CD4-positive, alpha-beta T cell (primary cell): ENCODE measurements around the gene OR52N4. TPM values are rescaled to one million over a fixed set of nuclear protein-coding genes. Genes with fewer than 3 reads are reported as not detected.

Source experiments
- ATAC-seq: fragments of 200-7000 bp; cut with Tn5 transposase; one replicate; pipeline ENCODE4 v1.10.0; 2022; ENCODE audit warnings: mild to moderate bottlenecking; ENCODE audit not compliant: poor library complexity
- CTCF ChIA-PET: fragments of 350-600 bp; sonication (Branson Sonifier 250); formaldehyde crosslinking; loops from one replicate; lab custom pipeline; 2021; ENCODE audit warnings: antibody characterized with exemption, inconsistent platforms; lab: Charles Lee
- POLR2A ChIA-PET: fragments of 350-600 bp; sonication (Branson Sonifier 250); formaldehyde crosslinking; loops from one replicate; lab custom pipeline; 2021; ENCODE audit warnings: antibody characterized with exemption, inconsistent platforms; lab: Charles Lee
- DNase-seq, 14 experiments: peaks; one replicate each; pipeline ENCODE4 v3.0.0-alpha.2; 2013 to 2020; ENCODE audit warnings: mixed read lengths in 2 of 14
- H3K27ac ChIP-seq, 2 donors: one replicate each; pipeline versions ENCODE4 v1.5.1 to v1.7.0; 2013; ENCODE audit warnings: low read length in 2 of 2, low read depth in 1 of 2, mild to moderate bottlenecking in 1 of 2
- H3K27me3 ChIP-seq, 2 experiments: 1 replicate in 1 of 2; 2 replicates in 1 of 2; pipeline versions ENCODE4 v1.6.1 to v1.7.0; 2013; ENCODE audit warnings: low read length in 2 of 2, control low read depth in 1 of 2, mild to moderate bottlenecking in 1 of 2, moderate library complexity in 1 of 2; ENCODE audit not compliant: insufficient read depth in 2 of 2, control insufficient read depth in 1 of 2
- H3K36me3 ChIP-seq: one replicate; pipeline ENCODE4 v1.6.1; 2013; ENCODE audit warnings: low read length, control low read depth; ENCODE audit not compliant: insufficient read depth
- H3K4me1 ChIP-seq: one replicate; pipeline ENCODE4 v1.6.1; 2013; ENCODE audit warnings: low read length, control low read depth; ENCODE audit not compliant: insufficient read depth
- H3K4me3 ChIP-seq: one replicate; pipeline ENCODE4 v1.5.1; 2013; ENCODE audit warnings: mild to moderate bottlenecking, low read length, moderate library complexity
- H3K9me3 ChIP-seq, 2 experiments: 1 replicate in 1 of 2; 2 replicates in 1 of 2; pipeline versions ENCODE4 v1.6.1 to v1.7.0; 2013; ENCODE audit warnings: low read length in 2 of 2, mild to moderate bottlenecking in 2 of 2, control low read depth in 1 of 2, moderate library complexity in 1 of 2; ENCODE audit not compliant: control insufficient read depth in 1 of 2, insufficient read depth in 1 of 2
- H3K27ac Mint-ChIP-seq: one replicate; pipeline ENCODE4 v1.8.0; 2020; ENCODE audit warnings: mixed read lengths
- H3K27me3 Mint-ChIP-seq: one replicate; pipeline ENCODE4 v1.8.0; 2021; ENCODE audit warnings: mixed read lengths
- H3K36me3 Mint-ChIP-seq: one replicate; pipeline ENCODE4 v1.8.0; 2021; ENCODE audit warnings: low read depth, mixed read lengths
- H3K4me1 Mint-ChIP-seq: one replicate; pipeline ENCODE4 v1.8.0; 2021; ENCODE audit warnings: low read depth, mixed read lengths
- H3K4me3 Mint-ChIP-seq: one replicate; pipeline ENCODE4 v1.8.0; 2020; ENCODE audit warnings: mild to moderate bottlenecking, mixed read lengths
- H3K9me3 Mint-ChIP-seq: one replicate; pipeline ENCODE4 v1.8.0; 2020; ENCODE audit warnings: mixed read lengths
- CTCF ChIP-seq: fragments of 200-600 bp; IDR thresholded peaks from one replicate; pipeline ENCODE4 v1.8.0; 2022; ENCODE audit warnings: antibody characterized with exemption, mild to moderate bottlenecking
- intact Hi-C, 2 experiments: fragments of 100-400 bp; cut with DNase I in 1 of 2; cut with micrococcal nuclease in 1 of 2; formaldehyde crosslinking; loops; one replicate each; pipeline versions ENCODE4 v1.15.1 to v1.9.0; 2023 to 2025; cut with DNase I, micrococcal nuclease
- total RNA-seq, 174 experiments: library from RNA in 2 of 174; stranded (reverse) in 2 of 174; gene quantifications; one replicate each; pipeline ENCODE4 v1.2.3 and lab custom pipeline; 2021 to 2026

The OR52N4 gene
- total RNA-seq, 2 experiments from 2014 or later: 0.50 to 0.96 TPM

GRCh38 chr11:5722622-5723021 is 31.4 kb upstream of the OR52N4 start:
- H3K27ac Mint-ChIP-seq: no peak overlapping the region
- ChIA-PET POLR2A (no interaction called here), CTCF (no interaction called here)
- no peak for TF ChIP-seq CTCF
- no peak overlapping the region for H3K27ac ChIP-seq
- intact Hi-C loops: loop anchor here in 1 of 2 experiments (10.0 kb wide), 1 partner anchor 238 kb away; the partner anchor contains the start of gene OR52D1
- H3K4me3 ChIP-seq: no peak overlapping the region
- no peaks in the 10 kb centered on the region for H3K27me3 Mint-ChIP-seq
- peaks cover 13% of the 10 kb centered on the region for H3K36me3 Mint-ChIP-seq
- H3K9me3 ChIP-seq: no peaks in the 10 kb centered on the region
- ATAC-seq: no peak
- no peaks in the 10 kb centered on the region for H3K4me1 ChIP-seq
- H3K4me1 Mint-ChIP-seq: no peaks in the 10 kb centered on the region
- DNase-seq: no peak
- H3K36me3 ChIP-seq: peaks cover 2% of the 10 kb centered on the region
- H3K9me3 Mint-ChIP-seq: no peaks in the 10 kb centered on the region
- no peaks in the 10 kb centered on the region for H3K27me3 ChIP-seq
- H3K4me3 Mint-ChIP-seq: no peak overlapping the region

GRCh38 chr11:5726351-5726750 is 27.7 kb upstream of the OR52N4 start:
- Mint-ChIP-seq H3K9me3 (no peaks in the 10 kb centered on the region), H3K27ac (no peak overlapping the region), H3K27me3 (no peaks in the 10 kb centered on the region), H3K4me1 (no peaks in the 10 kb centered on the region), H3K4me3 (no peak overlapping the region), H3K36me3 (no peaks in the 10 kb centered on the region)
- no peak for TF ChIP-seq CTCF
- no peak overlapping the region for H3K4me3 ChIP-seq
- H3K4me1 ChIP-seq: no peaks in the 10 kb centered on the region
- no peak overlapping the region for H3K27ac ChIP-seq
- DNase-seq (no peak), ATAC-seq (no peak)
- H3K36me3 ChIP-seq: no peaks in the 10 kb centered on the region
- H3K9me3 ChIP-seq: no peaks in the 10 kb centered on the region
- H3K27me3 ChIP-seq: no peaks in the 10 kb centered on the region
- CTCF ChIA-PET: no interaction called here
- POLR2A ChIA-PET: no interaction called here
- intact Hi-C loops: loop anchor here in 1 of 2 experiments (10.0 kb wide), 1 partner anchor 242 kb away; the partner anchor contains the start of gene OR52D1

DNA sequence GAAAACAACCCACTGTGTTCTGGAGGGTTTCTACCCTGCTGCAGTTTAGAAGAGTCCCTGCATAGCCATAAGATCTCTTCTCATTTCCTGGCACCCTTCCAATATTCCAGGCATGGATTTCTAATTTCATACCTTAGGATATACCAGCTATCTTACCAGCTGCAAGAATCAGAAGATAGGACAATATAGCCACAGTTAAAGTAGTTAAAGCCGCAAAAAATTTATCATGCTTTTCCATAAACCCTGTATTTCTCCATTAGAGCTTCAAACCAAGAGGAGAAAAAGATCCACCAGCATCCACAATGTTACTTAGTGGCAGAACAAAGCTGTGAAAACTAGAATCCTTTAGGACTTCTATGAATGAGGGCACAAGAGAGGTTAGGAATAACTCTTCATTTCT is 26.4 kb upstream of the OR52N4 start:
- DNase-seq (no peak), ATAC-seq (no peak)
- TF ChIP-seq CTCF: no peak
- H3K27me3 Mint-ChIP-seq: no peaks in the 10 kb centered on the region
- Histone ChIP-seq H3K9me3 (no peaks in the 10 kb centered on the region), H3K4me1 (no peaks in the 10 kb centered on the region), H3K4me3 (no peak overlapping the region), H3K27me3 (no peaks in the 10 kb centered on the region), H3K27ac (no peak overlapping the region), H3K36me3 (no peaks in the 10 kb centered on the region)
- no peak overlapping the region for H3K27ac Mint-ChIP-seq
- intact Hi-C loops: loop anchor here in 1 of 2 experiments (10.0 kb wide), 1 partner anchor 243 kb away; the partner anchor contains the start of gene OR52D1
- no peaks in the 10 kb centered on the region for H3K9me3 Mint-ChIP-seq
- H3K36me3 Mint-ChIP-seq: no peaks in the 10 kb centered on the region
- CTCF ChIA-PET: no interaction called here
- H3K4me1 Mint-ChIP-seq: no peaks in the 10 kb centered on the region
- no peak overlapping the region for H3K4me3 Mint-ChIP-seq
- POLR2A ChIA-PET: no interaction called here
